SK-N-SH (cell line): Measurements from ENCODE around the gene MPZ. TPM values are rescaled to one million over a fixed set of nuclear protein-coding genes. Genes with fewer than 3 reads are reported as not detected.

Experiments
- CTCF ChIA-PET: fragments of 300-600, 350-600 bp; formaldehyde crosslinking; extraction: SDS; loops from one replicate; lab custom pipeline; 2021; lab: Yijun Ruan, JAX
- POLR2A ChIA-PET: fragments of 350-600 bp; sonication (Branson Sonifier 250); formaldehyde crosslinking; extraction: SDS; loops from one replicate; lab custom pipeline; 2020; ENCODE audit warnings: antibody characterized with exemption, inconsistent platforms; lab: Yijun Ruan, JAX
- DNase-seq: peaks from one replicate; pipeline ENCODE4 v3.0.0; 2012
- H2AFZ ChIP-seq: fragments of 200-600 bp; sonication (generic); 2 replicates; pipeline ENCODE4 v1.8.1; 2016; ENCODE audit warnings: antibody characterized with exemption, mild to moderate bottlenecking, low read depth
- H3F3A ChIP-seq: fragments of 200-600 bp; sonication (generic); replicated peaks from 2 replicates; pipeline ENCODE3; 2016; ENCODE audit warnings: antibody characterized with exemption, mild to moderate bottlenecking; ENCODE audit not compliant: insufficient read depth
- H3K27ac ChIP-seq, 2 experiments: fragments of 200-500 bp in 1 of 2; fragments of 200-600 bp in 1 of 2; sonication (Bioruptor generic) in 1 of 2; sonication (generic), shearing (Covaris generic) in 1 of 2; 2 replicates each; pipeline versions ENCODE4 v1.5.1 to v1.6.1; 2014 to 2016; ENCODE audit warnings: low read depth in 2 of 2, inconsistent platforms in 1 of 2, low read length in 1 of 2, mild to moderate bottlenecking in 1 of 2, mixed read lengths in 1 of 2
- H3K27me3 ChIP-seq: fragments of 200-600 bp; sonication (generic), shearing (Covaris generic); 2 replicates; pipeline ENCODE4 v1.6.1; 2016; ENCODE audit warnings: mixed run types; ENCODE audit not compliant: insufficient read depth
- H3K36me3 ChIP-seq, 2 experiments: fragments of 200-500 bp in 1 of 2; fragments of 200-600 bp in 1 of 2; sonication (Bioruptor generic) in 1 of 2; sonication (generic) in 1 of 2; replicated peaks in 1 of 2; 2 replicates each; pipeline versions ENCODE3 to v1.5.1; 2014 to 2016; ENCODE audit warnings: low read length in 1 of 2, mild to moderate bottlenecking in 1 of 2; ENCODE audit not compliant: insufficient read depth in 2 of 2, control insufficient read depth in 1 of 2
- H3K4me1 ChIP-seq, 2 experiments: fragments of 200-500 bp in 1 of 2; fragments of 200-600 bp in 1 of 2; sonication (Bioruptor generic) in 1 of 2; sonication (generic), shearing (Covaris generic) in 1 of 2; 2 replicates each; pipeline versions ENCODE4 v1.5.1 to v1.6.1; 2014 to 2016; ENCODE audit warnings: low read depth in 1 of 2, low read length in 1 of 2, mixed run types in 1 of 2; ENCODE audit not compliant: insufficient read depth in 2 of 2, control insufficient read depth in 1 of 2
- H3K4me2 ChIP-seq: fragments of 200-600 bp; sonication (generic), shearing (Covaris generic); 2 replicates; pipeline ENCODE4 v1.6.1; 2017; ENCODE audit warnings: mixed run types
- H3K4me3 ChIP-seq, 2 experiments: fragments of 200-500 bp in 1 of 2; fragments of 200-600 bp in 1 of 2; sonication (Bioruptor generic) in 1 of 2; sonication (generic), shearing (Covaris generic) in 1 of 2; 2 replicates each; pipeline versions ENCODE4 v1.5.1 to v1.8.1; 2014 to 2016; ENCODE audit warnings: low read depth in 2 of 2, inconsistent platforms in 1 of 2, low read length in 1 of 2, mild to moderate bottlenecking in 1 of 2, mixed read lengths in 1 of 2, moderate library complexity in 1 of 2
- H3K79me2 ChIP-seq: fragments of 200-600 bp; sonication (generic); 2 replicates; pipeline ENCODE4 v1.8.1; 2017; ENCODE audit warnings: mild to moderate bottlenecking; ENCODE audit not compliant: insufficient read depth
- H3K9ac ChIP-seq: fragments of 200-600 bp; sonication (generic); 2 replicates; pipeline ENCODE4 v1.6.1; 2017; ENCODE audit warnings: mixed run types
- H3K9me2 ChIP-seq: fragments of 200-600 bp; sonication (generic); 2 replicates; pipeline ENCODE4 v1.6.1; 2017; ENCODE audit warnings: mixed run types
- H3K9me3 ChIP-seq: fragments of 200-600 bp; sonication (generic); 2 replicates; pipeline ENCODE4 v1.6.1; 2017; ENCODE audit warnings: mixed run types, mild to moderate bottlenecking, moderate library complexity
- H4K20me1 ChIP-seq: fragments of 200-600 bp; sonication (generic); 2 replicates; pipeline ENCODE4 v1.6.1; 2017; ENCODE audit warnings: mild to moderate bottlenecking, mixed run types; ENCODE audit not compliant: insufficient read depth
- EP300 ChIP-seq, 2 experiments: IDR thresholded peaks; 2 replicates each; pipeline versions ENCODE4 v1.4.0 to v1.6.1; 2012; ENCODE audit warnings: borderline replicate concordance in 1 of 2, low read depth in 1 of 2, low read length in 1 of 2
- EZH2phosphoT487 ChIP-seq: fragments of 200-600 bp; sonication (generic); IDR thresholded peaks from 2 replicates; pipeline ENCODE4 v1.6.1; 2017; ENCODE audit warnings: low read depth, mixed run types, mild to moderate bottlenecking, antibody characterized with exemption, moderate library complexity, borderline replicate concordance
- FOXM1 ChIP-seq: IDR thresholded peaks from 2 replicates; pipeline ENCODE4 v1.4.0; 2012; ENCODE audit warnings: low read depth, mild to moderate bottlenecking
- JUND ChIP-seq: IDR thresholded peaks from 2 replicates; pipeline ENCODE4 v1.4.0; 2012
- NRF1 ChIP-seq: IDR thresholded peaks from 2 replicates; pipeline ENCODE4 v1.6.1; 2012; ENCODE audit warnings: low read depth, mild to moderate bottlenecking, low read length
- TAF1 ChIP-seq: IDR thresholded peaks from 2 replicates; pipeline ENCODE4 v1.6.1; 2012; ENCODE audit warnings: low read depth, mild to moderate bottlenecking, low read length, moderate library complexity, borderline replicate concordance
- TCF12 ChIP-seq: IDR thresholded peaks from 2 replicates; pipeline ENCODE4 v1.4.0; 2012
- WGBS: methylation state at CpG from one replicate; pipeline ENCODE4 v1.1.6; 2017; ENCODE audit warnings: low lambda C conversion rate; 5-methylcytosine and 5-hydroxymethylcytosine counted together
- polyA plus RNA-seq, 3 experiments: library from polyadenylated mRNA; depleted of rRNA; stranded (reverse); fragments of >200 nt; gene quantifications; 2 replicates each; pipeline ENCODE4 v1.2.3, GENCODE V29; 2012
- TF ChIP-seq, protein P1 (sequence below): fragments of 150-350 bp; IDR thresholded peaks from 2 replicates; pipeline ENCODE4 v1.6.1; 2016; ENCODE audit warnings: mild to moderate bottlenecking, low read depth, low read length
- TF ChIP-seq, protein P2 (sequence below): IDR thresholded peaks from 2 replicates; pipeline ENCODE4 v1.4.0; 2012; ENCODE audit warnings: low read depth
- TF ChIP-seq, protein P3 (sequence below): fragments of 200-600 bp; sonication (generic); IDR thresholded peaks from 2 replicates; pipeline ENCODE4 v1.6.1; 2017; ENCODE audit warnings: antibody characterized with exemption, mild to moderate bottlenecking, moderate library complexity
- TF ChIP-seq, protein P4 (sequence below): IDR thresholded peaks from 2 replicates; pipeline ENCODE4 v1.6.1; 2012; ENCODE audit warnings: mild to moderate bottlenecking, low read depth, low read length, moderate library complexity

Gene MPZ
- polyA plus RNA-seq, 1 of the 3 experiments (the other 2 are of a cell fraction), result 2.4 TPM

DNA sequence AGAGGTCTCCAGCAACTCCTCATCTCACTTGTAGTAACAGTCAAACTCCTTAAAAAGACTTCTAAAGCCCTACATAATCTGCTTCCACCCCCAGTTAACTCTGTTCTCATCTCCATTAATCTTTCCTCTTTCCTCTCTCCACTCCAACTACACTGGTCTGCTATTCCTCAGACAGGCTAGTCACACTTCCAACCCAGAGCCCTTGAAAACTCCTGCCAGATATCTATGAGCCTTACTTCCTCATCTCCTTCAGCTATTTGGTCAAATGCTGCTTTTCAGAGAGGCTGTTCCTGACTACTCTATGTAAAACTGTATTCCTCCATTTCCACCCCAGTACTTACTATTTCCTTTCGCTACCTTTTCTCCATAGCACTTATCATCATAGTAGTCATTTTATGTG lies 26.8 kb downstream of the MPZ start:
- ChIA-PET POLR2A (interaction anchor here (0.9 kb wide), 1 partner anchor 9 kb away, joined by 6 read pairs; no protein-coding TSS in a partner anchor), CTCF (interaction anchor here (0.7 to 1.7 kb wide), 5 partner anchors 9 to 99 kb away, joined by 3 to 8 read pairs (median 4); no protein-coding TSS in a partner anchor)
- no peaks in the 10 kb centered on the region for H3K9me2 ChIP-seq
- no peaks in the 10 kb centered on the region for H4K20me1 ChIP-seq
- peaks cover 22% of the 10 kb centered on the region; the same call in 1 of the 2 replicates for H3K27me3 ChIP-seq
- no peaks in the 10 kb centered on the region for H3K4me1 ChIP-seq
- WGBS, result 38% methylated on average over 1 of the region's 1 CpG
- H3K27ac ChIP-seq, result no peak overlapping the region
- H3K9me3 ChIP-seq, result no peaks in the 10 kb centered on the region
- no peaks in the 10 kb centered on the region for H3K36me3 ChIP-seq
- H3K9ac ChIP-seq, result no peak overlapping the region
- H3F3A ChIP-seq, result no peaks in the 10 kb centered on the region
- H2AFZ ChIP-seq, result no peak overlapping the region
- H3K4me2 ChIP-seq, result no peak overlapping the region
- H3K4me3 ChIP-seq, result no peak overlapping the region
- DNase-seq, result no peak
- no peaks in the 10 kb centered on the region for H3K79me2 ChIP-seq
- TF ChIP-seq, protein P1, sequence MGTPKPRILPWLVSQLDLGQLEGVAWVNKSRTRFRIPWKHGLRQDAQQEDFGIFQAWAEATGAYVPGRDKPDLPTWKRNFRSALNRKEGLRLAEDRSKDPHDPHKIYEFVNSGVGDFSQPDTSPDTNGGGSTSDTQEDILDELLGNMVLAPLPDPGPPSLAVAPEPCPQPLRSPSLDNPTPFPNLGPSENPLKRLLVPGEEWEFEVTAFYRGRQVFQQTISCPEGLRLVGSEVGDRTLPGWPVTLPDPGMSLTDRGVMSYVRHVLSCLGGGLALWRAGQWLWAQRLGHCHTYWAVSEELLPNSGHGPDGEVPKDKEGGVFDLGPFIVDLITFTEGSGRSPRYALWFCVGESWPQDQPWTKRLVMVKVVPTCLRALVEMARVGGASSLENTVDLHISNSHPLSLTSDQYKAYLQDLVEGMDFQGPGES, result no peak
- TF ChIP-seq, protein P2, sequence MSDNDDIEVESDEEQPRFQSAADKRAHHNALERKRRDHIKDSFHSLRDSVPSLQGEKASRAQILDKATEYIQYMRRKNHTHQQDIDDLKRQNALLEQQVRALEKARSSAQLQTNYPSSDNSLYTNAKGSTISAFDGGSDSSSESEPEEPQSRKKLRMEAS, result no peak
- no peak for TF ChIP-seq JUND
- TF ChIP-seq EZH2phosphoT487, result no peak
- TF ChIP-seq, protein P3, sequence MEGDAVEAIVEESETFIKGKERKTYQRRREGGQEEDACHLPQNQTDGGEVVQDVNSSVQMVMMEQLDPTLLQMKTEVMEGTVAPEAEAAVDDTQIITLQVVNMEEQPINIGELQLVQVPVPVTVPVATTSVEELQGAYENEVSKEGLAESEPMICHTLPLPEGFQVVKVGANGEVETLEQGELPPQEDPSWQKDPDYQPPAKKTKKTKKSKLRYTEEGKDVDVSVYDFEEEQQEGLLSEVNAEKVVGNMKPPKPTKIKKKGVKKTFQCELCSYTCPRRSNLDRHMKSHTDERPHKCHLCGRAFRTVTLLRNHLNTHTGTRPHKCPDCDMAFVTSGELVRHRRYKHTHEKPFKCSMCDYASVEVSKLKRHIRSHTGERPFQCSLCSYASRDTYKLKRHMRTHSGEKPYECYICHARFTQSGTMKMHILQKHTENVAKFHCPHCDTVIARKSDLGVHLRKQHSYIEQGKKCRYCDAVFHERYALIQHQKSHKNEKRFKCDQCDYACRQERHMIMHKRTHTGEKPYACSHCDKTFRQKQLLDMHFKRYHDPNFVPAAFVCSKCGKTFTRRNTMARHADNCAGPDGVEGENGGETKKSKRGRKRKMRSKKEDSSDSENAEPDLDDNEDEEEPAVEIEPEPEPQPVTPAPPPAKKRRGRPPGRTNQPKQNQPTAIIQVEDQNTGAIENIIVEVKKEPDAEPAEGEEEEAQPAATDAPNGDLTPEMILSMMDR, result no peak
- no peak for TF ChIP-seq TCF12
- TF ChIP-seq, all 33 proteins: peak for 0

DNA sequence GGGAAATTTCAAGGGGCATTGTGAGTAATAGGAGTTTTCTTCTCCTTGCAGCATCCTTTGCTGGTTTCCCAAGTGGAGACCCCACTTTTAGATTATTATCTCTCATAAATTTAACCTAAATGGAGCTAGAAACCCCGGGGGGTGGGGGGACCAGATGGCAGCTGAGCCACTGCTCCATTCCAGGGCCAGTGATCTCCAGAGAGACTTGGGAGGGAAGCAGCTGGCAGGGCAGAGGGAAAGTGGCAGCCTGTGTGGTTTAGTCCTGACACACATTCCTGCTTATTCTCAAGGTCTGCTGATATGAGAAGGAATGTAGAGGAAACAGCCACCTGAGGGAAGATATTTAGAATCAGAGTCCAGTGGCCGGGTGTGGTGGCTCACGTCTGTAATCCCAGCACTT lies 34.9 kb downstream of the MPZ start:
- DNase-seq, result peak; percentile 65
- H3K4me1 ChIP-seq, result no peaks in the 10 kb centered on the region; a peak in 1 of 4 replicates
- peaks cover 16% of the 10 kb centered on the region; the same call in 1 of the 2 replicates for H3K27me3 ChIP-seq
- no peaks in the 10 kb centered on the region for H3K9me3 ChIP-seq
- ChIA-PET CTCF (interaction anchor here (0.6 to 1.2 kb wide), 5 partner anchors 9 to 65 kb away, joined by 3 to 4 read pairs (median 3); partner anchors contain the start of gene PCP4L1), POLR2A (no interaction called here)
- no peak overlapping the region for H3K9ac ChIP-seq
- no peaks in the 10 kb centered on the region for H4K20me1 ChIP-seq
- H3K27ac ChIP-seq, result no peak overlapping the region
- H3K79me2 ChIP-seq, result no peaks in the 10 kb centered on the region
- H3K4me3 ChIP-seq, result no peak overlapping the region
- WGBS, result 32% methylated on average over 3 of the region's 3 CpGs
- TF ChIP-seq TCF12, result no peak
- TF ChIP-seq NRF1, result no peak
- no peak for TF ChIP-seq FOXM1
- no peak for TF ChIP-seq TAF1
- TF ChIP-seq, protein P1, result no peak
- TF ChIP-seq EP300 (IDR thresholded peaks at IDR 0.05; ENCODE audit: borderline replicate concordance in 1 of 2, low read depth in 1 of 2, low read length in 1 of 2), result no peak
- no peak for TF ChIP-seq JUND
- TF ChIP-seq EZH2phosphoT487, result no peak
- TF ChIP-seq, protein P4, sequence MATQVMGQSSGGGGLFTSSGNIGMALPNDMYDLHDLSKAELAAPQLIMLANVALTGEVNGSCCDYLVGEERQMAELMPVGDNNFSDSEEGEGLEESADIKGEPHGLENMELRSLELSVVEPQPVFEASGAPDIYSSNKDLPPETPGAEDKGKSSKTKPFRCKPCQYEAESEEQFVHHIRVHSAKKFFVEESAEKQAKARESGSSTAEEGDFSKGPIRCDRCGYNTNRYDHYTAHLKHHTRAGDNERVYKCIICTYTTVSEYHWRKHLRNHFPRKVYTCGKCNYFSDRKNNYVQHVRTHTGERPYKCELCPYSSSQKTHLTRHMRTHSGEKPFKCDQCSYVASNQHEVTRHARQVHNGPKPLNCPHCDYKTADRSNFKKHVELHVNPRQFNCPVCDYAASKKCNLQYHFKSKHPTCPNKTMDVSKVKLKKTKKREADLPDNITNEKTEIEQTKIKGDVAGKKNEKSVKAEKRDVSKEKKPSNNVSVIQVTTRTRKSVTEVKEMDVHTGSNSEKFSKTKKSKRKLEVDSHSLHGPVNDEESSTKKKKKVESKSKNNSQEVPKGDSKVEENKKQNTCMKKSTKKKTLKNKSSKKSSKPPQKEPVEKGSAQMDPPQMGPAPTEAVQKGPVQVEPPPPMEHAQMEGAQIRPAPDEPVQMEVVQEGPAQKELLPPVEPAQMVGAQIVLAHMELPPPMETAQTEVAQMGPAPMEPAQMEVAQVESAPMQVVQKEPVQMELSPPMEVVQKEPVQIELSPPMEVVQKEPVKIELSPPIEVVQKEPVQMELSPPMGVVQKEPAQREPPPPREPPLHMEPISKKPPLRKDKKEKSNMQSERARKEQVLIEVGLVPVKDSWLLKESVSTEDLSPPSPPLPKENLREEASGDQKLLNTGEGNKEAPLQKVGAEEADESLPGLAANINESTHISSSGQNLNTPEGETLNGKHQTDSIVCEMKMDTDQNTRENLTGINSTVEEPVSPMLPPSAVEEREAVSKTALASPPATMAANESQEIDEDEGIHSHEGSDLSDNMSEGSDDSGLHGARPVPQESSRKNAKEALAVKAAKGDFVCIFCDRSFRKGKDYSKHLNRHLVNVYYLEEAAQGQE, result no peak
- no peaks in the 10 kb centered on the region for H3F3A ChIP-seq
- no peak overlapping the region for H3K4me2 ChIP-seq
- H3K9me2 ChIP-seq, result no peaks in the 10 kb centered on the region
- no peak overlapping the region for H2AFZ ChIP-seq
- H3K36me3 ChIP-seq, result no peaks in the 10 kb centered on the region
